HG02840 (cell line): ENCODE measurements around the gene SPTSSB.

Source experiments
- ATAC-seq: cut with Tn5 transposase; IDR thresholded peaks from one replicate; pipeline ENCODE4 v1.9.1; 2021; ENCODE audit warnings: mild to moderate bottlenecking, moderate library complexity, moderate number of reproducible peaks; ENCODE audit not compliant: unreplicated experiment, low FRiP score

The SPTSSB gene, protein sequence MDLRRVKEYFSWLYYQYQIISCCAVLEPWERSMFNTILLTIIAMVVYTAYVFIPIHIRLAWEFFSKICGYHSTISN

GRCh38 chr3:161371441-161372320, at the start of gene SPTSSB:
Gene SPTSSB, minus strand, starts transcription at chr3:161371517. Its CDS starts 25,194 bp downstream, at chr3:161346323.
- ATAC-seq: no peak

GRCh38 chr3:161420746-161421145, 49.4 kb upstream of the SPTSSB start:
- ATAC-seq: no peak

- no peak for ATAC-seq
Observed at GRCh38 chr3:161419555-161420333, 48.4 kb upstream of the SPTSSB start.

GRCh38 chr3:161415506-161416231, 44.4 kb upstream of the SPTSSB start:
- ATAC-seq: no peak

GRCh38 chr3:161414907-161415306, 43.6 kb upstream of the SPTSSB start:
- no peak for ATAC-seq

GRCh38 chr3:161413855-161414210, 42.5 kb upstream of the SPTSSB start:
- no peak for ATAC-seq

DNA sequence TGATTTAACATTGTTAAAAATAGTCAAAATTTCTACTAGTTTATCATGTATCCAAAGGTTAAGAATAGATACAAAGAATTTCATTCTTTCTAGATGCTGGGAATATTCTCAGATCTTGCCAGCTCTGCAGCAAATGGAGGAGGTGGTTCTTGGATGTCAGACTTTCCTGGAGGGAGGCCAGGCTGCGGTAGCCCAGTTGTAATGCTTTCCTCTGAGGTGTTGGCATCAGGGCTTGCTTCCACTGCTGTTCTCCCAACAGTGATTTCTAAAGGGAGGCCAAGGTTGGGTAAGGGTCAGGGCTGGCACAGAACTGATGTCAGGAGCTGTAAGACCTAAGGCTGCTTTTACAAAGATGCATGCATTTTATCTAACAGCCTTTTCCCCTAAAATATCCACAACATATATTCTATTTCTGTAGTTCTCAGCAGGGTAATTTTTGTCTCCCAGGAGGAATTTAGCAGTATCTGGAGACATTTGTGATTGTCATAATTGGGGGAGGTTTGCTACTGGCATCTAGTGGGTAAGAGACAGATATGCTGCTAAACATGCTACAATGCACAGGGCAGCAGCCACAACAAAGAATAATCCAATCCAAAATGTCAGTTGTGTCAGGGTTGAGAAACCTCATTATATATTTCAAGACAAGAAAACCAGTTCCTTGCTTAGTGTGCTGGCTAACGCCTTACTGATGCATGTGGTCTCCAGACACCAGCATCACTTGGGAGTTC, 42.0 kb upstream of the SPTSSB start:
- ATAC-seq: no peak

DNA sequence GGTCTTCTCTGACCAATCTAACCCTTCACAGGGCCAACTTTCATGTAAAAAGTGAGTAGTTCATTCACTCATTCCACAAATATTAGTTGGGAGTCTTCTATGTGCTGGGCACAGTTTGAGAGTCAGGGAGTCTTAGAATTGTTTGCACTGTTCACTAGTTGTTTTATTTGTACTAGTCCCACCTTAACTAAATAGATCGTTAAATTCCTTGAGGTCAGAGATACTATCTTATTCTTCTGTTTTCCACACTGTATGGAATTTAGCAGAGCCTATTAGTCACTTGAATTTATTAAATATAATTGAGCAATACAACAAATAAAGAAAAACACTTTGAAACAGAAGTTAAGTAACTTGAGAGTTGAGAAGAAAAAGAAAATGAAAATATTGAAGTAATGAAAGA, 40.8 kb upstream of the SPTSSB start:
- no peak for ATAC-seq

- ATAC-seq: no peak
Observed at GRCh38 chr3:161409858-161410257, 38.5 kb upstream of the SPTSSB start.

GRCh38 chr3:161409069-161409468, 37.8 kb upstream of the SPTSSB start:
- ATAC-seq: no peak

DNA sequence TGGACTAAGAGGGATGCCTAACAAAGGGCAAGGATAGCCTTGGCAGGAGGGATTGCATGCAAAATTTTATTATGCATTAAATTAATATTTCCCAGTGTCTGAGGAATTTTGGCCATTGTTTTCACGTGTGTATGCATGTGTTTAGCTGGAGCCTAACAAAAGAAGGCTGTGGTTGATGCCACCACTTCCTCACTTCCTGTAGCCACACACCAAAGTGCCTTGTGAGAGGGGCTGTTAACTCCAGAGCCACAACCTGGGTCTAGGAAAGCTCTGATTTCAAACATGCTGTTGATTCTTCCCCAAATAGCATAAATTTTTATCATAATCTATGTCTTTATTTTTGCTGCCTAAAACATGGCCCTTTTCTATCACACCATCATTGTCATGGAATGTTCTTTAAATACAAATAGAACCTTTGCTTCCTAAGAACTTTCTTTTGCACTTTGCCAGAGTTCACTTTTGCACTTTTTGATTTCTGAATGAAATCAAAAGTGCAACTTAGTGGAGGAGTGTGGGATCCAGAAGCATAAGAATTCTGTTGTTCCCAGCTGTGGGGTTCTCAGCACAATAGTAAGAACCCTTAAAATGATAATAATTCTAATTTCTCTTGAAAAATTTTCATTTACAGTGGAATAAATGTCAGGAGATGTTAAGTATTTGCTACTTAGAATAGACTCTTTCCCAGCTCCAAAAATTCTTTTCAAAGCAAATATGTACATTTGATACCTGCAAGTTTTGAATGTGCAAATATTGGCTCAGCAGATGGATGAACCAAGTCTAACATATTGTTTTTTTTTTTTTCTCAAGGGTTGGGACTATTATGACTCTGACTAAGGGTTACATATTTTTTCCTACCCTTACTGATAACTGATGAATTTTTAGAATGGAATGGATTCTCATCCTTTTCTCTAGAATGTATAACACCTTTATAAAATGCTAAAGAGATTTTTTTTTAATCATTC, 35.6 kb upstream of the SPTSSB start:
- ATAC-seq: no peak

DNA sequence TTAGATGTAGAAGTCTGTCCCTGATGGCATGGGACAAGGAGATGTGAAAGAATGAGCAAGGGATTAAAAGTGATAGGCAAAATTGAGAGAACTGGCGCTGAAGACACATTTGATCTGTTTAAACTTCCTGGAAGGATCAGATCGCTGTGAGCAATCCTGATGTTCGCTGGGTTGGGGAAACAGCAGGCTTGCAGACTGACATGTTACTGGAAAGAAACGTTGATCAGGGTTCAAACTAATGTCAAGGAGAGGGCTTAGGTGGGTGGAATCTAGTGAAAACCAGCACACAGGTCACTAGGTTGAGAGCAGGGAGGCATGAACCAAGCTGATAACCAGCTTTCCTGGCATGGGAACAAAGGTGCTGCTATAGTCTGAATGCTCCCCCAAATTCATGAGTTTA, 34.5 kb upstream of the SPTSSB start:
- no peak for ATAC-seq

DNA sequence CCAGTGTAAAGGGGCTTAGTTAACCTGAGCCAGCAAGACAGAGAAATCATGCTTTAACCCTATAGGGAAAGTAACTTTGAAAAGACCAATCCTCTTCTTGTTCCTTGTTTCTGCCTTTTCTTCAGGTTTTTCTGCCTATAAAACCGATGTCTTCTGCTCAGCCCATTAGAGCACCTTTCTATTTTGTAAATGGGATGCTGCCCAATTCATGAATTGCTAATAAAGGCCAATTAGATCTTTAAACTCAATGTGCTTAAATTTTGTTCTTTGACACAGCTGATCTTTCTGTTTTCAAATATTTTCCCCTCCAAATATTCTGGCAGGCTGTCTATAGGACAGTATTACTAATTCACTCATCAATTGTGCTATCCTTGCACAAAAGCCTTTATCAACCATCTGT, 33.8 kb upstream of the SPTSSB start:
- no peak for ATAC-seq

GRCh38 chr3:161403251-161403650, 31.9 kb upstream of the SPTSSB start:
- no peak for ATAC-seq

DNA sequence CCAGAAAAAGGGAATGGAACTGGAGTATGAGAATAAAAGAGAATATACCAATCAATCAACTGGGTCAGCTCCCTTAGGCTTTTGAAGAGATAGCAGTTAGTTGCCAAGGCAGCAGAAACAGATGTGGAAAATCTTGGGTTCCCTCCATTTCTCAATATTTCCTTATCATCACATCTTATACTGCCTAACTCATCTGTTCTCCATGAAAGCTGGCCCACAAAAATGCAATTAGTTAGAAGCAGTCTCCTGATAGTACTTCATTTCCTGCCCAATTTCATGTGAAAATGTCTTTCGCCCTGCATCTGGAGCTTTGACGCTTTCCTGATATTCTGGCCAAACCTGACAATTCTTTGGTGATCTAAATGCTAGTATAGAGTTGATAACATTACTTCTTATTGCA, 30.1 kb upstream of the SPTSSB start:
- no peak for ATAC-seq

GRCh38 chr3:161400650-161401049, 29.3 kb upstream of the SPTSSB start:
- no peak for ATAC-seq

DNA sequence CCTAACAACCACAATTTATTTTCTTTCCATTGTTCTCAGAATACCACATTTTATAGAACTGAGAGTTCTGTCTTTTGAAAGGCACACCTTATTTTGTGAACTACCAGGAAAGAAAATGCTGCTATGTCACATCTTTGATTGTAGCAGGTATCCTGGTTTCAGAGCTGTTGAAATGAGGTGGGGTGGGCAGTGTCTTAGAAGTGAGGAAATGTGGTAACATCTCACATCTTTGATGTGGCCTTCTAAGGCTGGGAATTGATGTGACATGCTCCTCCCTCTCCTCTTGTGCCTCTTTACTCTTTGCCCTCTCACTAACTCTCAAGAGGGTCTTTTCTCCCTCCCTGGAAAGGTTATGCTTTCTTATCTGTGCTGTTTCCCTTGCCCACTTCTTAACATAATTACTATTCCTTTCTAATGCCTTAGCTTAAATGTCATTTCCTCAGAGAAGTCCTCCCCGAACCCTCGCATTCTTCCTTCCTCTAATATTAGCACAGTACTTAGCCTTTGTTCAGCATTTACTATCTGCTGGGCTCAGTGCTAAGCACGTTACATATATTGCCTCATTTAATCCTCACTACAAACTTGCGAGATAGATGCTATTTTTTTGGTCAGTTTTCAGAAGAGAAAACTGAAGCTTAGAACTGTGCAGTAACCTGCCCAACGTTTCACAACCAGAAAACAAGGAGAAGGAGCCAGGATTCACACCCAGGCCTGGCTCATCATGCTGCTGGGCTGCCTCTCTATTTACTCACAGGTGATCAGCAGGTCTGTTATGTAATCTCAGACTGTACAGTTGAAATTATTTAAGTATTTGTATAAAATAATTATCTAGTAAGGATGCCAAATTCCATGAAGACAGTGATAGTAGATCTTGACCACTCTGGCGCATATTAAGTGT, 24.0 kb upstream of the SPTSSB start:
- ATAC-seq: no peak

- no peak for ATAC-seq
Observed at GRCh38 chr3:161393803-161394202, 22.5 kb upstream of the SPTSSB start.
